NT2/D1 (cell line): Measurements from ENCODE around the gene TP53BP2.

ENCODE experiments used
- SUZ12 ChIP-seq: IDR thresholded peaks from 2 replicates; pipeline ENCODE4 v1.6.1; 2011; ENCODE audit not compliant: insufficient read length, insufficient read depth; ENCODE audit errors: extremely low read depth
- YY1 ChIP-seq: IDR thresholded peaks from 2 replicates; pipeline ENCODE4 v1.6.1; 2011; ENCODE audit not compliant: insufficient read length, insufficient read depth
- ZNF274 ChIP-seq: IDR thresholded peaks from 2 replicates; pipeline ENCODE4 v1.6.1; 2011; ENCODE audit warnings: mild to moderate bottlenecking, low read depth, low read length

- TF ChIP-seq ZNF274 (no peak), SUZ12 (no peak), YY1 (no peak)
These were observed 70.7 kb downstream of the TP53BP2 start for GRCh38 chr1:223775054-223775453.
